Right cardiac atrium (tissue), 5 donors: ENCODE data around the gene CD248. TPM values are rescaled to one million over a fixed set of nuclear protein-coding genes. Genes with fewer than 3 reads are reported as not detected.

Experiments
- ATAC-seq, 2 donors: fragments of 200-7000 bp; cut with Tn5 transposase; one replicate each; pipeline versions ENCODE4 v1.8.0 to v1.9.1; 2020; ENCODE audit warnings: moderate library complexity in 2 of 2, mild to moderate bottlenecking in 1 of 2
- DNase-seq, 3 donors: peaks; one replicate each; pipeline ENCODE4 v3.0.0-alpha.2; 2020
- H3K27ac ChIP-seq: one replicate; pipeline ENCODE4 v1.5.1; 2013; ENCODE audit warnings: mild to moderate bottlenecking, low read length, control low read depth, moderate library complexity
- H3K27me3 ChIP-seq: one replicate; pipeline ENCODE4 v1.6.1; 2013; ENCODE audit not compliant: control insufficient read depth, insufficient read depth
- H3K4me1 ChIP-seq: one replicate; pipeline ENCODE4 v1.6.1; 2013; ENCODE audit warnings: low read length; ENCODE audit not compliant: control insufficient read depth, insufficient read depth
- H3K4me3 ChIP-seq: one replicate; pipeline ENCODE4 v1.5.1; 2013; ENCODE audit warnings: low read length, control low read depth
- H3K9me3 ChIP-seq: one replicate; pipeline ENCODE4 v1.6.1; 2013; ENCODE audit warnings: low read length; ENCODE audit not compliant: control insufficient read depth
- WGBS: extraction: QIAGEN DNeasy Blood & Tissue Kit; methylation state at CpG from one replicate; pipeline ENCODE4 v1.1.7; 2013; 5-methylcytosine and 5-hydroxymethylcytosine counted together
- intact Hi-C, 4 donors: fragments of 100-400 bp; cut with DNase I; formaldehyde crosslinking; loops; one replicate each; pipeline versions ENCODE4 v1.11.0 to v1.14.0; 2022 to 2023
- polyA plus RNA-seq: library from polyadenylated mRNA; stranded (reverse); fragments of 200-250 nt; gene quantifications from one replicate; pipeline ENCODE4 v1.2.3, GENCODE V29; 2013
- total RNA-seq, 4 donors: library from RNA; stranded (reverse); fragmentation: NEBNext Ultra II Directional; extraction: Animal tissue kit (Norgen Biotek cat#: 25700); gene quantifications; one replicate each; pipeline ENCODE4 v1.2.1, GENCODE V29; 2021
- donor health status: healthy with polysubstance abuse.
- donor health status: DM: no; HTN: yes; CAD: no.
- donor health status: DM: no; HTN: no; CAD: no.
- donor health status: DM: no; HTN: yes; CAD: no; lungs with severe emphysema.
- donor health status: DM: yes; HTN: yes; CAD: no.

The CD248 gene
- total and polyA plus RNA-seq, 5 donors: 10.5 to 22.9 (median 21.1) TPM

GRCh38 chr11:66284526-66285078 lies 32.2 kb downstream of the CD248 start:
- peaks cover 4% of the 10 kb centered on the region for H3K4me1 ChIP-seq
- H3K27ac ChIP-seq: no peak overlapping the region
- peak in 1 of 3 donors; percentile 27 for DNase-seq
- 93% methylated on average over 16 of the region's 16 CpGs for WGBS
- H3K27me3 ChIP-seq: no peaks in the 10 kb centered on the region
- no peak overlapping the region for H3K4me3 ChIP-seq
- H3K9me3 ChIP-seq: no peaks in the 10 kb centered on the region
- intact Hi-C loops: no loop called here
- no peak for ATAC-seq

- ATAC-seq (no peak), DNase-seq (peak in 2 of 3 donors; percentile 16 to 53)
- intact Hi-C loops: loop anchor here in 1 of 4 donors (2.0 kb wide), 1 partner anchor 61 kb away; no protein-coding TSS in a partner anchor
Observed at GRCh38 chr11:66283461-66284105, 33.3 kb downstream of the CD248 start.

GRCh38 chr11:66282468-66283455 lies 34.1 kb downstream of the CD248 start:
- Histone ChIP-seq H3K27me3 (no peaks in the 10 kb centered on the region), H3K9me3 (no peaks in the 10 kb centered on the region), H3K27ac (no peak overlapping the region), H3K4me1 (no peaks in the 10 kb centered on the region), H3K4me3 (no peak overlapping the region)
- DNase-seq (peak; percentile 99 to 100 (median 99)), ATAC-seq (peak; percentile 80 to 87)
- 13% methylated on average over 35 of the region's 35 CpGs for WGBS
- intact Hi-C loops: loop anchor here in 1 of 4 donors (2.0 kb wide), 1 partner anchor 60 kb away; no protein-coding TSS in a partner anchor

More at GRCh38 chr11:66283461-66284105, 33.3 kb downstream of the CD248 start:
- H3K27me3 ChIP-seq: no peaks in the 10 kb centered on the region
- H3K27ac ChIP-seq: no peak overlapping the region
- no peak overlapping the region for H3K4me3 ChIP-seq
- no peaks in the 10 kb centered on the region for H3K9me3 ChIP-seq
- peaks cover 3% of the 10 kb centered on the region for H3K4me1 ChIP-seq
- 80% methylated on average over 14 of the region's 14 CpGs for WGBS

GRCh38 chr11:66281776-66282467 lies 34.9 kb downstream of the CD248 start:
- WGBS: 32% methylated on average over 20 of the region's 20 CpGs
- Histone ChIP-seq H3K27me3 (no peaks in the 10 kb centered on the region), H3K4me3 (no peak overlapping the region), H3K27ac (no peak overlapping the region), H3K9me3 (no peaks in the 10 kb centered on the region), H3K4me1 (no peaks in the 10 kb centered on the region)
- ATAC-seq: no peak
- intact Hi-C loops: loop anchor here in 1 of 4 donors (2.0 kb wide), 1 partner anchor 59 kb away; no protein-coding TSS in a partner anchor
- peak in 1 of 3 donors; percentile 36 for DNase-seq

GRCh38 chr11:66281001-66281400 lies 35.8 kb downstream of the CD248 start:
- H3K4me3 ChIP-seq: no peak overlapping the region
- no peaks in the 10 kb centered on the region for H3K27me3 ChIP-seq
- DNase-seq (no peak), ATAC-seq (no peak)
- intact Hi-C loops: no loop called here
- no peaks in the 10 kb centered on the region for H3K4me1 ChIP-seq
- WGBS: 84% methylated on average over 6 of the region's 6 CpGs
- H3K9me3 ChIP-seq: no peaks in the 10 kb centered on the region
- no peak overlapping the region for H3K27ac ChIP-seq

GRCh38 chr11:66280428-66280827 lies 36.4 kb downstream of the CD248 start:
- ATAC-seq: no peak
- Histone ChIP-seq H3K4me3 (no peak overlapping the region), H3K27ac (no peak overlapping the region), H3K4me1 (no peaks in the 10 kb centered on the region), H3K27me3 (no peaks in the 10 kb centered on the region), H3K9me3 (no peaks in the 10 kb centered on the region)
- WGBS: 63% methylated on average over 14 of the region's 14 CpGs
- DNase-seq: peak in 1 of 3 donors; percentile 60
- intact Hi-C loops: no loop called here

- ATAC-seq: no peak
- Histone ChIP-seq H3K4me3 (no peak overlapping the region), H3K9me3 (no peaks in the 10 kb centered on the region), H3K27ac (no peak overlapping the region), H3K4me1 (no peaks in the 10 kb centered on the region), H3K27me3 (no peaks in the 10 kb centered on the region)
- DNase-seq: peak in 2 of 3 donors; percentile 30 to 39
- WGBS: 61% methylated on average over 15 of the region's 15 CpGs
- intact Hi-C loops: no loop called here
Observed at GRCh38 chr11:66279092-66279734, 37.6 kb downstream of the CD248 start.

- no peaks in the 10 kb centered on the region for H3K27me3 ChIP-seq
- DNase-seq: peak in 2 of 3 donors; percentile 47 to 51
- H3K4me1 ChIP-seq: no peaks in the 10 kb centered on the region
- WGBS: 2% methylated on average over 45 of the region's 45 CpGs
- ATAC-seq: no peak
- no peaks in the 10 kb centered on the region for H3K9me3 ChIP-seq
- intact Hi-C loops: no loop called here
- no peak overlapping the region for H3K27ac ChIP-seq
- peak overlapping the region; percentile 52 for H3K4me3 ChIP-seq
Observed at GRCh38 chr11:66278363-66279091, 38.3 kb downstream of the CD248 start.

- Histone ChIP-seq H3K9me3 (no peaks in the 10 kb centered on the region), H3K27me3 (no peaks in the 10 kb centered on the region), H3K4me3 (peak within 1 kb of the TSS; percentile 52), H3K4me1 (no peaks in the 10 kb centered on the region), H3K27ac (no peak within 1 kb of the TSS)
- intact Hi-C loops: no loop called here
- DNase-seq (peak in 2 of 3 donors; percentile 78 to 79), ATAC-seq (peak; percentile 6 to 7)
- 4% methylated on average over 84 of the region's 84 CpGs for WGBS
Observed at GRCh38 chr11:66277471-66278362, 39.1 kb downstream of the CD248 start, which contains the start of gene CNIH2. Gene CNIH2 (plus strand): TSS chr11:66278175. CDS start chr11:66278457, 282 bp downstream.
